IMR-90 (cell line): ENCODE measurements around the gene MPRIP. TPM values are rescaled to one million over a fixed set of nuclear protein-coding genes. Genes with fewer than 3 reads are reported as not detected.

Experiments
- ATAC-seq: fragments of 200-7000 bp; cut with Tn5 transposase; 2 replicates; pipeline ENCODE4 v1.9.1; 2020; ENCODE audit warnings: low read depth, mild to moderate bottlenecking, moderate library complexity
- BruUV-seq: library from RNA; stranded (reverse); fragments of 400-500 nt; replicated peaks from 2 replicates; lab custom pipeline; 2021; lab: Mats Ljungman, UMichigan
- CTCF ChIA-PET: fragments of 300-600 bp; formaldehyde crosslinking; extraction: SDS; loops from one replicate; lab custom pipeline; 2021; ENCODE audit warnings: antibody characterized with exemption; lab: Yijun Ruan, JAX
- POLR2A ChIA-PET: fragments of 300-600 bp; sonication (Branson Sonifier 250); formaldehyde crosslinking; loops from one replicate; lab custom pipeline; 2022; ENCODE audit warnings: antibody characterized with exemption; ENCODE audit not compliant: unreplicated experiment; lab: Charles Lee
- DNase-seq: peaks from one replicate; pipeline ENCODE4 v3.0.0; 2013
- H2AFZ ChIP-seq: replicated peaks from 2 replicates; pipeline ENCODE3; 2013; ENCODE audit warnings: low read length, mild to moderate bottlenecking; ENCODE audit not compliant: poor library complexity
- H2AK5ac ChIP-seq: 2 replicates; pipeline ENCODE4 v1.6.1; 2013; ENCODE audit warnings: low read depth, low read length, inconsistent platforms
- H2AK9ac ChIP-seq: replicated peaks from 2 replicates; pipeline ENCODE3; 2013; ENCODE audit warnings: mild to moderate bottlenecking, low read depth, low read length, moderate library complexity; ENCODE audit not compliant: poor library complexity
- H2BK120ac ChIP-seq: 2 replicates; pipeline ENCODE4 v1.6.1; 2013; ENCODE audit warnings: low read depth, low read length, inconsistent platforms
- H2BK15ac ChIP-seq: 3 replicates; pipeline ENCODE4 v1.6.1; 2013; ENCODE audit warnings: low read depth, low read length, inconsistent platforms
- H2BK20ac ChIP-seq: 2 replicates; pipeline ENCODE4 v1.6.1; 2013; ENCODE audit warnings: low read depth, mild to moderate bottlenecking, inconsistent platforms, low read length, moderate library complexity
- H2BK5ac ChIP-seq: 2 replicates; pipeline ENCODE4 v1.6.1; 2013; ENCODE audit warnings: mild to moderate bottlenecking, low read depth, low read length, inconsistent platforms; ENCODE audit not compliant: poor library complexity, severe bottlenecking
- H3K14ac ChIP-seq: replicated peaks from 2 replicates; pipeline ENCODE4 v1.6.1; 2013; ENCODE audit warnings: low read depth, low read length, inconsistent platforms
- H3K18ac ChIP-seq: 2 replicates; pipeline ENCODE4 v1.6.1; 2013; ENCODE audit warnings: low read depth, low read length, control low read depth
- H3K23ac ChIP-seq: 2 replicates; pipeline ENCODE4 v1.6.1; 2013; ENCODE audit warnings: low read depth, low read length, inconsistent platforms
- H3K27ac ChIP-seq: 2 replicates; pipeline ENCODE4 v1.5.1; 2013; ENCODE audit warnings: mild to moderate bottlenecking, control low read depth, low read length; ENCODE audit not compliant: insufficient read depth
- H3K27me3 ChIP-seq: 2 replicates; pipeline ENCODE4 v1.6.1; 2013; ENCODE audit warnings: low read length; ENCODE audit not compliant: control insufficient read depth, insufficient read depth
- H3K36me3 ChIP-seq: 2 replicates; pipeline ENCODE4 v1.6.1; 2013; ENCODE audit warnings: low read length, mixed read lengths; ENCODE audit not compliant: control insufficient read depth, insufficient read depth
- H3K4ac ChIP-seq: 2 replicates; pipeline ENCODE4 v1.6.1; 2013; ENCODE audit warnings: low read depth, low read length, inconsistent platforms
- H3K4me1 ChIP-seq: 2 replicates; pipeline ENCODE4 v1.6.1; 2013; ENCODE audit warnings: low read length, mixed read lengths; ENCODE audit not compliant: control insufficient read depth, insufficient read depth
- H3K4me2 ChIP-seq: 2 replicates; pipeline ENCODE4 v1.6.1; 2013; ENCODE audit warnings: low read depth, mild to moderate bottlenecking, control low read depth, low read length, moderate library complexity
- H3K4me3 ChIP-seq: 2 replicates; pipeline ENCODE4 v1.5.1; 2013; ENCODE audit warnings: low read depth, mild to moderate bottlenecking, control low read depth, low read length, moderate library complexity; ENCODE audit not compliant: insufficient read depth
- H3K56ac ChIP-seq: 2 replicates; pipeline ENCODE4 v1.6.1; 2013; ENCODE audit warnings: low read length, inconsistent platforms; ENCODE audit not compliant: insufficient read depth; ENCODE audit errors: extremely low read depth
- H3K79me1 ChIP-seq, 2 experiments: 2 replicates each; pipeline ENCODE4 v1.6.1; 2013; ENCODE audit warnings: low read length in 2 of 2, inconsistent platforms in 1 of 2, low read depth in 1 of 2
- H3K9ac ChIP-seq: 2 replicates; pipeline ENCODE4 v1.6.1; 2013; ENCODE audit warnings: low read depth, low read length, control low read depth
- H3K9me1 ChIP-seq: 2 replicates; pipeline ENCODE4 v1.6.1; 2013; ENCODE audit warnings: low read length, inconsistent platforms; ENCODE audit not compliant: insufficient read depth
- H3K9me3 ChIP-seq: 2 replicates; pipeline ENCODE4 v1.6.1; 2013; ENCODE audit warnings: low read length; ENCODE audit not compliant: control insufficient read depth, insufficient read depth
- H4K20me1 ChIP-seq: 2 replicates; pipeline ENCODE4 v1.6.1; 2013; ENCODE audit warnings: low read length, inconsistent platforms; ENCODE audit not compliant: insufficient read depth
- H4K5ac ChIP-seq: 2 replicates; pipeline ENCODE4 v1.6.1; 2013; ENCODE audit warnings: mild to moderate bottlenecking, low read depth, low read length, control low read depth
- H4K8ac ChIP-seq, 2 experiments: 2 replicates each; pipeline ENCODE4 v1.6.1; 2013; ENCODE audit warnings: low read depth in 2 of 2, low read length in 2 of 2, control low read depth in 1 of 2, inconsistent platforms in 1 of 2
- H4K91ac ChIP-seq: 2 replicates; pipeline ENCODE4 v1.6.1; 2013; ENCODE audit warnings: low read depth, low read length, inconsistent platforms; ENCODE audit not compliant: insufficient read depth
- BHLHE40 ChIP-seq: fragments of 150-350 bp; IDR thresholded peaks from 2 replicates; pipeline ENCODE4 v1.6.1; 2016; ENCODE audit warnings: mild to moderate bottlenecking, low read depth, low read length
- CEBPB ChIP-seq: IDR thresholded peaks from 2 replicates; pipeline ENCODE4 v1.6.1; 2012; ENCODE audit warnings: low read depth, low read length, improper control_type of control experiment
- FOS ChIP-seq: fragments of 150-350 bp; IDR thresholded peaks from 2 replicates; pipeline ENCODE4 v1.6.1; 2016; ENCODE audit warnings: low read depth, low read length
- MAFK ChIP-seq: IDR thresholded peaks from 2 replicates; pipeline ENCODE4 v1.6.1; 2012; ENCODE audit warnings: low read depth, low read length, improper control_type of control experiment
- MAZ ChIP-seq: IDR thresholded peaks from 2 replicates; pipeline ENCODE4 v1.6.1; 2012; ENCODE audit warnings: low read depth, mild to moderate bottlenecking, low read length, improper control_type of control experiment, moderate library complexity, borderline replicate concordance
- MXI1 ChIP-seq: IDR thresholded peaks from 2 replicates; pipeline ENCODE4 v1.6.1; 2012; ENCODE audit warnings: low read depth, mild to moderate bottlenecking, low read length, moderate library complexity, borderline replicate concordance
- NFE2L2 ChIP-seq: fragments of 150-350 bp; IDR thresholded peaks from 2 replicates; pipeline ENCODE4 v1.6.1; 2016; ENCODE audit warnings: low read depth, mild to moderate bottlenecking, low read length
- POLR2A ChIP-seq: IDR thresholded peaks from 2 replicates; pipeline ENCODE4 v1.6.1; 2012; ENCODE audit warnings: mild to moderate bottlenecking, low read depth, low read length
- RAD21 ChIP-seq: IDR thresholded peaks from 2 replicates; pipeline ENCODE4 v1.6.1; 2012; ENCODE audit warnings: low read length, improper control_type of control experiment
- RCOR1 ChIP-seq: IDR thresholded peaks from 2 replicates; pipeline ENCODE4 v1.6.1; 2012; ENCODE audit warnings: mild to moderate bottlenecking, low read length, improper control_type of control experiment; ENCODE audit not compliant: insufficient replicate concordance
- RFX5 ChIP-seq: IDR thresholded peaks from 2 replicates; pipeline ENCODE4 v1.8.0; 2012; ENCODE audit warnings: low read depth, mild to moderate bottlenecking, low read length, moderate library complexity
- WGBS, 2 experiments: methylation state at CpG; one replicate each; pipeline versions ENCODE4 v1.1.5 to v1.1.7; 2013; ENCODE audit warnings: missing lambda C conversion rate in 2 of 2; ENCODE audit not compliant: insufficient read length in 1 of 2; ENCODE audit errors: extremely low coverage in 2 of 2; 5-methylcytosine and 5-hydroxymethylcytosine counted together
- dilution Hi-C: fragments of 300-500 bp; cut with HindIII; formaldehyde crosslinking; loops from one replicate; pipeline ENCODE4 v1.14.3; 2018; ENCODE audit warnings: low sequenced_read_pairs; ENCODE audit not compliant: unreplicated experiment
- in situ Hi-C: fragments of 300-500 bp; cut with MboI; formaldehyde crosslinking; loops from 3 replicates; pipeline ENCODE4 v1.14.3; 2019; ENCODE audit warnings: low sequenced_read_pairs, inconsistent platforms, mixed read lengths
- intact Hi-C: fragments of 100-400 bp; cut with micrococcal nuclease; formaldehyde crosslinking; loops from 2 replicates; pipeline ENCODE4 v1.10.0; 2022
- polyA plus RNA-seq, 3 experiments: library from polyadenylated mRNA; depleted of rRNA; stranded (reverse); fragments of >200 nt; gene quantifications; 2 replicates each; pipeline ENCODE4 v1.2.3, GENCODE V29; 2012; ENCODE audit warnings: low replicate concordance in 1 of 3
- total RNA-seq: library from RNA; depleted of rRNA; stranded (reverse); fragments of >200 nt; gene quantifications from 2 replicates; pipeline ENCODE4 v1.2.3, GENCODE V29; 2012
- TF ChIP-seq, protein P1 (sequence below): fragments of 150-350 bp; IDR thresholded peaks from 2 replicates; pipeline ENCODE4 v1.6.1; 2016; ENCODE audit warnings: low read depth, mild to moderate bottlenecking, low read length, moderate library complexity, borderline replicate concordance
- TF ChIP-seq, protein P2 (sequence below): conservative IDR thresholded peaks from 2 replicates; pipeline ENCODE4 v1.5.1; 2012; ENCODE audit warnings: mild to moderate bottlenecking, low read depth, low read length, improper control_type of control experiment
- TF ChIP-seq, protein P3 (sequence below): fragments of 150-350 bp; IDR thresholded peaks from 2 replicates; pipeline ENCODE4 v1.6.1; 2017; ENCODE audit warnings: mild to moderate bottlenecking, antibody characterized with exemption, low read length, low read depth

Gene MPRIP
- total and polyA plus RNA-seq, 2 of the 4 experiments (the other 2 are of a cell fraction) = 111 to 149 TPM

DNA sequence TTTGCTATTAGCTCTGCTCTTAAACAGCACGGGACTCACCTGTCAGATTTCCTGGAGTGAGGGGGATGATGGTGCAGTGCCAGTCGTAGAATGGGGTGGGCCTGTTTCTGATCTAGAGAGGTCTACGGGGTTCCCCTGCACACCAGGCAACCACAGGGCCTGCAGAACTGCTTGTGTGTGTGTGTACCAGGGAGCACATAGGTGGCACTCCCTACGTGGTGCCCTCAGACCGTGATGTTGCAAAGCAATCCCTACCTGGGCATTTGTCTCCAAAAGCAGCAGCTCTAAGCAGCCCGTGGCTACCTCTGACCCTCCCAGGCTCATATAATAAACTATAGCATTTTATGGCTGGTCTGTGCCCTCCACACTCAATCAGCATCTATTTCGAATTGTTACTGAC, 38.5 kb downstream of the MPRIP start:
- intact Hi-C loops = no loop called here
- Histone ChIP-seq H2AFZ (no peak overlapping the region), H3K36me3 (peaks cover 38% of the 10 kb centered on the region), H3K56ac (no peak overlapping the region), H3K9me3 (no peaks in the 10 kb centered on the region), H4K5ac (no peak overlapping the region), H3K4me2 (no peak overlapping the region), H3K27ac (no peak overlapping the region), H3K79me1 (peaks cover 58 to 94% of the 10 kb centered on the region in 2 experiments), H3K9ac (no peak overlapping the region), H3K4me3 (no peak overlapping the region), H4K20me1 (peaks cover 87% of the 10 kb centered on the region), H3K23ac (no peak overlapping the region), H3K9me1 (peaks cover 15% of the 10 kb centered on the region), H2BK5ac (no peak overlapping the region), H3K27me3 (no peaks in the 10 kb centered on the region), H2AK5ac (no peak overlapping the region), H4K91ac (no peak overlapping the region), H2BK15ac (no peak overlapping the region), H3K18ac (no peak overlapping the region), H4K8ac (no peak overlapping the region), H2BK20ac (no peak overlapping the region), H2BK120ac (no peak overlapping the region), H3K14ac (no peak overlapping the region), H3K4ac (no peak overlapping the region), H3K4me1 (peaks cover 7% of the 10 kb centered on the region; the same call in 1 of the 2 replicates), H2AK9ac (no peak overlapping the region)
- POLR2A ChIA-PET = no interaction called here
- no peak for TF ChIP-seq MAZ
- TF ChIP-seq FOS = no peak
- no peak for TF ChIP-seq MAFK
- TF ChIP-seq, protein P1, sequence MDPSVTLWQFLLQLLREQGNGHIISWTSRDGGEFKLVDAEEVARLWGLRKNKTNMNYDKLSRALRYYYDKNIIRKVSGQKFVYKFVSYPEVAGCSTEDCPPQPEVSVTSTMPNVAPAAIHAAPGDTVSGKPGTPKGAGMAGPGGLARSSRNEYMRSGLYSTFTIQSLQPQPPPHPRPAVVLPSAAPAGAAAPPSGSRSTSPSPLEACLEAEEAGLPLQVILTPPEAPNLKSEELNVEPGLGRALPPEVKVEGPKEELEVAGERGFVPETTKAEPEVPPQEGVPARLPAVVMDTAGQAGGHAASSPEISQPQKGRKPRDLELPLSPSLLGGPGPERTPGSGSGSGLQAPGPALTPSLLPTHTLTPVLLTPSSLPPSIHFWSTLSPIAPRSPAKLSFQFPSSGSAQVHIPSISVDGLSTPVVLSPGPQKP = no peak
- no peak for TF ChIP-seq RFX5
- TF ChIP-seq, protein P2, sequence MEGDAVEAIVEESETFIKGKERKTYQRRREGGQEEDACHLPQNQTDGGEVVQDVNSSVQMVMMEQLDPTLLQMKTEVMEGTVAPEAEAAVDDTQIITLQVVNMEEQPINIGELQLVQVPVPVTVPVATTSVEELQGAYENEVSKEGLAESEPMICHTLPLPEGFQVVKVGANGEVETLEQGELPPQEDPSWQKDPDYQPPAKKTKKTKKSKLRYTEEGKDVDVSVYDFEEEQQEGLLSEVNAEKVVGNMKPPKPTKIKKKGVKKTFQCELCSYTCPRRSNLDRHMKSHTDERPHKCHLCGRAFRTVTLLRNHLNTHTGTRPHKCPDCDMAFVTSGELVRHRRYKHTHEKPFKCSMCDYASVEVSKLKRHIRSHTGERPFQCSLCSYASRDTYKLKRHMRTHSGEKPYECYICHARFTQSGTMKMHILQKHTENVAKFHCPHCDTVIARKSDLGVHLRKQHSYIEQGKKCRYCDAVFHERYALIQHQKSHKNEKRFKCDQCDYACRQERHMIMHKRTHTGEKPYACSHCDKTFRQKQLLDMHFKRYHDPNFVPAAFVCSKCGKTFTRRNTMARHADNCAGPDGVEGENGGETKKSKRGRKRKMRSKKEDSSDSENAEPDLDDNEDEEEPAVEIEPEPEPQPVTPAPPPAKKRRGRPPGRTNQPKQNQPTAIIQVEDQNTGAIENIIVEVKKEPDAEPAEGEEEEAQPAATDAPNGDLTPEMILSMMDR = no peak
- TF ChIP-seq BHLHE40 = no peak
- no peak for TF ChIP-seq POLR2A
- no peak for TF ChIP-seq NFE2L2
- no peak for TF ChIP-seq MXI1
- TF ChIP-seq, protein P3, sequence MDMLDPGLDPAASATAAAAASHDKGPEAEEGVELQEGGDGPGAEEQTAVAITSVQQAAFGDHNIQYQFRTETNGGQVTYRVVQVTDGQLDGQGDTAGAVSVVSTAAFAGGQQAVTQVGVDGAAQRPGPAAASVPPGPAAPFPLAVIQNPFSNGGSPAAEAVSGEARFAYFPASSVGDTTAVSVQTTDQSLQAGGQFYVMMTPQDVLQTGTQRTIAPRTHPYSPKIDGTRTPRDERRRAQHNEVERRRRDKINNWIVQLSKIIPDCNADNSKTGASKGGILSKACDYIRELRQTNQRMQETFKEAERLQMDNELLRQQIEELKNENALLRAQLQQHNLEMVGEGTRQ = no peak
- TF ChIP-seq RCOR1 = no peak
- no peak for TF ChIP-seq CEBPB
- no peak for TF ChIP-seq RAD21
- CTCF ChIA-PET = no interaction called here
- WGBS, 2 experiments = 100% methylated on average over 1 of the region's 7 CpGs; no CpG with 5 or more reads in 1 of the 2 experiments
- BruUV-seq = no TSS peak
- in situ Hi-C loops = no loop called here
- DNase-seq (no peak), ATAC-seq (no peak)
- dilution Hi-C loops = no loop called here
